ENCODE results near the gene DEF6.

DNA sequence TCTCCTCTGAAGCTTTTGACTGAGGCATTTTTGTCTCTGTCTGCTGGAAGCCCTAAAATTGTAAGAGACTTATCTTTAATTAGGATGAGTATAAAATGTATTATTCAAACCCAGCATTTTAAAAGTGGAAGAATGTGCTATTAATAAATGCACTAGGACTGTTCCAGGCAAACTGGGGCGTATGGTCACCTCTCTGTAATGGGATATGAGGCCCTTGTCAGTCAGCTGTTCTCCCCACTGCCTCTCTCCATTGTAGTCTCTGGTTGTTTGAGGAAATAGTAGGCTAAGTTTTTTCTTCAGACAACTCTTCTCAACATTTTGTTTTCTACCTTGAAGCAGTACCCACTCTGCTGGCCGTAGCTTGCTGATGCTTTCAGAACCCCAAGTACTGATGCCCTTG, 14.3 kb upstream of the DEF6 start:
- TF ChIP-seq POLR2AphosphoS5 (IDR thresholded peaks at IDR 0.05; ENCODE audit: low read depth): no peak
- no peak for TF ChIP-seq EZH2 (IDR thresholded peaks at IDR 0.05; ENCODE audit: low read depth, unreplicated experiment)
- TF ChIP-seq, protein P1, sequence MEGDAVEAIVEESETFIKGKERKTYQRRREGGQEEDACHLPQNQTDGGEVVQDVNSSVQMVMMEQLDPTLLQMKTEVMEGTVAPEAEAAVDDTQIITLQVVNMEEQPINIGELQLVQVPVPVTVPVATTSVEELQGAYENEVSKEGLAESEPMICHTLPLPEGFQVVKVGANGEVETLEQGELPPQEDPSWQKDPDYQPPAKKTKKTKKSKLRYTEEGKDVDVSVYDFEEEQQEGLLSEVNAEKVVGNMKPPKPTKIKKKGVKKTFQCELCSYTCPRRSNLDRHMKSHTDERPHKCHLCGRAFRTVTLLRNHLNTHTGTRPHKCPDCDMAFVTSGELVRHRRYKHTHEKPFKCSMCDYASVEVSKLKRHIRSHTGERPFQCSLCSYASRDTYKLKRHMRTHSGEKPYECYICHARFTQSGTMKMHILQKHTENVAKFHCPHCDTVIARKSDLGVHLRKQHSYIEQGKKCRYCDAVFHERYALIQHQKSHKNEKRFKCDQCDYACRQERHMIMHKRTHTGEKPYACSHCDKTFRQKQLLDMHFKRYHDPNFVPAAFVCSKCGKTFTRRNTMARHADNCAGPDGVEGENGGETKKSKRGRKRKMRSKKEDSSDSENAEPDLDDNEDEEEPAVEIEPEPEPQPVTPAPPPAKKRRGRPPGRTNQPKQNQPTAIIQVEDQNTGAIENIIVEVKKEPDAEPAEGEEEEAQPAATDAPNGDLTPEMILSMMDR (conservative IDR thresholded peaks at IDR 0.05; ENCODE audit: low read depth in 2 of 2): no peak
- no peak for TF ChIP-seq CREB1 (CRISPR knock-in tag; IDR thresholded peaks at IDR 0.05; ENCODE audit: low read depth)
- TF ChIP-seq, protein P2, sequence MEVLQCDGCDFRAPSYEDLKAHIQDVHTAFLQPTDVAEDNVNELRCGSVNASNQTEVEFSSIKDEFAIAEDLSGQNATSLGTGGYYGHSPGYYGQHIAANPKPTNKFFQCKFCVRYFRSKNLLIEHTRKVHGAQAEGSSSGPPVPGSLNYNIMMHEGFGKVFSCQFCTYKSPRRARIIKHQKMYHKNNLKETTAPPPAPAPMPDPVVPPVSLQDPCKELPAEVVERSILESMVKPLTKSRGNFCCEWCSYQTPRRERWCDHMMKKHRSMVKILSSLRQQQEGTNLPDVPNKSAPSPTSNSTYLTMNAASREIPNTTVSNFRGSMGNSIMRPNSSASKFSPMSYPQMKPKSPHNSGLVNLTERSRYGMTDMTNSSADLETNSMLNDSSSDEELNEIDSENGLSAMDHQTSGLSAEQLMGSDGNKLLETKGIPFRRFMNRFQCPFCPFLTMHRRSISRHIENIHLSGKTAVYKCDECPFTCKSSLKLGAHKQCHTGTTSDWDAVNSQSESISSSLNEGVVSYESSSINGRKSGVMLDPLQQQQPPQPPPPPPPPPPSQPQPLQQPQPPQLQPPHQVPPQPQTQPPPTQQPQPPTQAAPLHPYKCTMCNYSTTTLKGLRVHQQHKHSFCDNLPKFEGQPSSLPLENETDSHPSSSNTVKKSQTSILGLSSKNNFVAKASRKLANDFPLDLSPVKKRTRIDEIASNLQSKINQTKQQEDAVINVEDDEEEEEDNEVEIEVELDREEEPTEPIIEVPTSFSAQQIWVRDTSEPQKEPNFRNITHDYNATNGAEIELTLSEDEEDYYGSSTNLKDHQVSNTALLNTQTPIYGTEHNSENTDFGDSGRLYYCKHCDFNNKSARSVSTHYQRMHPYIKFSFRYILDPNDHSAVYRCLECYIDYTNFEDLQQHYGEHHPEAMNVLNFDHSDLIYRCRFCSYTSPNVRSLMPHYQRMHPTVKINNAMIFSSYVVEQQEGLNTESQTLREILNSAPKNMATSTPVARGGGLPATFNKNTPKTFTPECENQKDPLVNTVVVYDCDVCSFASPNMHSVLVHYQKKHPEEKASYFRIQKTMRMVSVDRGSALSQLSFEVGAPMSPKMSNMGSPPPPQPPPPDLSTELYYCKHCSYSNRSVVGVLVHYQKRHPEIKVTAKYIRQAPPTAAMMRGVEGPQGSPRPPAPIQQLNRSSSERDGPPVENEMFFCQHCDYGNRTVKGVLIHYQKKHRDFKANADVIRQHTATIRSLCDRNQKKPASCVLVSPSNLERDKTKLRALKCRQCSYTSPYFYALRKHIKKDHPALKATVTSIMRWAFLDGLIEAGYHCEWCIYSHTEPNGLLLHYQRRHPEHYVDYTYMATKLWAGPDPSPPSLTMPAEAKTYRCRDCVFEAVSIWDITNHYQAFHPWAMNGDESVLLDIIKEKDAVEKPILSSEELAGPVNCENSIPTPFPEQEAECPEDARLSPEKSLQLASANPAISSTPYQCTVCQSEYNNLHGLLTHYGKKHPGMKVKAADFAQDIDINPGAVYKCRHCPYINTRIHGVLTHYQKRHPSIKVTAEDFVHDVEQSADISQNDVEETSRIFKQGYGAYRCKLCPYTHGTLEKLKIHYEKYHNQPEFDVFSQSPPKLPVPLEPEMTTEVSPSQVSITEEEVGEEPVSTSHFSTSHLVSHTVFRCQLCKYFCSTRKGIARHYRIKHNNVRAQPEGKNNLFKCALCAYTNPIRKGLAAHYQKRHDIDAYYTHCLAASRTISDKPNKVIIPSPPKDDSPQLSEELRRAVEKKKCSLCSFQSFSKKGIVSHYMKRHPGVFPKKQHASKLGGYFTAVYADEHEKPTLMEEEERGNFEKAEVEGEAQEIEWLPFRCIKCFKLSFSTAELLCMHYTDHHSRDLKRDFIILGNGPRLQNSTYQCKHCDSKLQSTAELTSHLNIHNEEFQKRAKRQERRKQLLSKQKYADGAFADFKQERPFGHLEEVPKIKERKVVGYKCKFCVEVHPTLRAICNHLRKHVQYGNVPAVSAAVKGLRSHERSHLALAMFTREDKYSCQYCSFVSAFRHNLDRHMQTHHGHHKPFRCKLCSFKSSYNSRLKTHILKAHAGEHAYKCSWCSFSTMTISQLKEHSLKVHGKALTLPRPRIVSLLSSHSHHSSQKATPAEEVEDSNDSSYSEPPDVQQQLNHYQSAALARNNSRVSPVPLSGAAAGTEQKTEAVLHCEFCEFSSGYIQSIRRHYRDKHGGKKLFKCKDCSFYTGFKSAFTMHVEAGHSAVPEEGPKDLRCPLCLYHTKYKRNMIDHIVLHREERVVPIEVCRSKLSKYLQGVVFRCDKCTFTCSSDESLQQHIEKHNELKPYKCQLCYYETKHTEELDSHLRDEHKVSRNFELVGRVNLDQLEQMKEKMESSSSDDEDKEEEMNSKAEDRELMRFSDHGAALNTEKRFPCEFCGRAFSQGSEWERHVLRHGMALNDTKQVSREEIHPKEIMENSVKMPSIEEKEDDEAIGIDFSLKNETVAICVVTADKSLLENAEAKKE (CRISPR knock-in tag; IDR thresholded peaks at IDR 0.05): no peak
- no peak for TF ChIP-seq JUNB (IDR thresholded peaks at IDR 0.05; ENCODE audit: unreplicated experiment)
- no peak for TF ChIP-seq STAT1 (IDR thresholded peaks at IDR 0.05; ENCODE audit: unreplicated experiment)
- TF ChIP-seq, protein P3, sequence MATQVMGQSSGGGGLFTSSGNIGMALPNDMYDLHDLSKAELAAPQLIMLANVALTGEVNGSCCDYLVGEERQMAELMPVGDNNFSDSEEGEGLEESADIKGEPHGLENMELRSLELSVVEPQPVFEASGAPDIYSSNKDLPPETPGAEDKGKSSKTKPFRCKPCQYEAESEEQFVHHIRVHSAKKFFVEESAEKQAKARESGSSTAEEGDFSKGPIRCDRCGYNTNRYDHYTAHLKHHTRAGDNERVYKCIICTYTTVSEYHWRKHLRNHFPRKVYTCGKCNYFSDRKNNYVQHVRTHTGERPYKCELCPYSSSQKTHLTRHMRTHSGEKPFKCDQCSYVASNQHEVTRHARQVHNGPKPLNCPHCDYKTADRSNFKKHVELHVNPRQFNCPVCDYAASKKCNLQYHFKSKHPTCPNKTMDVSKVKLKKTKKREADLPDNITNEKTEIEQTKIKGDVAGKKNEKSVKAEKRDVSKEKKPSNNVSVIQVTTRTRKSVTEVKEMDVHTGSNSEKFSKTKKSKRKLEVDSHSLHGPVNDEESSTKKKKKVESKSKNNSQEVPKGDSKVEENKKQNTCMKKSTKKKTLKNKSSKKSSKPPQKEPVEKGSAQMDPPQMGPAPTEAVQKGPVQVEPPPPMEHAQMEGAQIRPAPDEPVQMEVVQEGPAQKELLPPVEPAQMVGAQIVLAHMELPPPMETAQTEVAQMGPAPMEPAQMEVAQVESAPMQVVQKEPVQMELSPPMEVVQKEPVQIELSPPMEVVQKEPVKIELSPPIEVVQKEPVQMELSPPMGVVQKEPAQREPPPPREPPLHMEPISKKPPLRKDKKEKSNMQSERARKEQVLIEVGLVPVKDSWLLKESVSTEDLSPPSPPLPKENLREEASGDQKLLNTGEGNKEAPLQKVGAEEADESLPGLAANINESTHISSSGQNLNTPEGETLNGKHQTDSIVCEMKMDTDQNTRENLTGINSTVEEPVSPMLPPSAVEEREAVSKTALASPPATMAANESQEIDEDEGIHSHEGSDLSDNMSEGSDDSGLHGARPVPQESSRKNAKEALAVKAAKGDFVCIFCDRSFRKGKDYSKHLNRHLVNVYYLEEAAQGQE (IDR thresholded peaks at IDR 0.05; ENCODE audit: unreplicated experiment): no peak

Measured in GM23338 (cell line).